GM18858 (cell line): ENCODE data around the gene DGCR8.
"Not testable (repeated sequence)": the region's sequence is repeated elsewhere in the genome, so short reads cannot be mapped to it uniquely, and the experiment has no call there.

ENCODE experiments used
- ATAC-seq: cut with Tn5 transposase; IDR thresholded peaks from one replicate; pipeline ENCODE4 v1.9.1; 2021; ENCODE audit not compliant: unreplicated experiment

The DGCR8 gene

DNA sequence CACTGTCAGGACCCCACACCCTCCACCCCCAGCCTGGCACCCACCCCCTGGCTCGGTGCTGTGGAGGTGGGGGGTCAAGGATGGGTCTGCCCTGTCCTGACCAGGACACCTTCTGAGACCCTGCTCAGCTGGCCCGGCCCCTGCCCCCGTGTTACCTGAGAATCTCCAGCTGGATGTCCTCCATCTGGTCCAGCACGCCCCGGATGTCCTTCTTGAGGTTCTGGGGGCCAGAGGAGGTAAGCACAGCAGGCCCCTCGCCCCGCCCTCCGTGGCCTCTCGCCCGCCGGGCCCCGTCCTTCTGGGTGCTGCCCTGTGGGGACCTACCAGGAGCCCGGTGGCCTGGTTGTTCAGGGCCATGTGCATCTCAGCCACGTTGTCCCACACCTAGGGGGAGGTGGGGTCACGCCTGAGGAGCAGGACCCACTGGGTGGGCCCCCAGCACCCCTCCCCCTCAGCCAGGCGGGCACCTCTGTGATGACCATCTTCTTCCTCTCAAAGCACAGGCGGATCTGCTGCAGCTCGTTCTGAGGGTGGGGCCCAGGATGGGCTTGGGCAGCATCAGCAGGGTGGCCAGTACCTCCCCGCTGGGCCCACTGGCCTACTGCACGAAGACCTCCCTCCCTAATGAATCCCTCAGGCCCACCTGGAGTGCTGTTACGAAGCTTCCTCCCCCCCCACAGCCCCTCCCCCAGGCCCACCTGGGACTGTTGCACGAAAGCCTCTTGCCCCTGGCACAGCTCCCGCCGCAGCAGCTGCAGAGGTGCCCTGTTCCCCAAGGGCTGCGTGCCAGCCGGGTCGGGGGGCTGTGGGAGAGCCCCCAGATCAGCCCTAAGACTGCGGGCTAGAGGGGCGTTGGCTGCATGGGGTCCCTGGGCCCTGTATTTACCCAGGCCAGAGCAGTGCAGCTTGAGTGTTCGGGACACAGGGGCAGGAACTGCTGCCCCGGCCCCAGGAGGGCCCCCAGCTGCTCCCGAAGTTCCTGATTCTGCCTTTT is 69.5 kb downstream of the DGCR8 start:
- ATAC-seq: no peak

DNA sequence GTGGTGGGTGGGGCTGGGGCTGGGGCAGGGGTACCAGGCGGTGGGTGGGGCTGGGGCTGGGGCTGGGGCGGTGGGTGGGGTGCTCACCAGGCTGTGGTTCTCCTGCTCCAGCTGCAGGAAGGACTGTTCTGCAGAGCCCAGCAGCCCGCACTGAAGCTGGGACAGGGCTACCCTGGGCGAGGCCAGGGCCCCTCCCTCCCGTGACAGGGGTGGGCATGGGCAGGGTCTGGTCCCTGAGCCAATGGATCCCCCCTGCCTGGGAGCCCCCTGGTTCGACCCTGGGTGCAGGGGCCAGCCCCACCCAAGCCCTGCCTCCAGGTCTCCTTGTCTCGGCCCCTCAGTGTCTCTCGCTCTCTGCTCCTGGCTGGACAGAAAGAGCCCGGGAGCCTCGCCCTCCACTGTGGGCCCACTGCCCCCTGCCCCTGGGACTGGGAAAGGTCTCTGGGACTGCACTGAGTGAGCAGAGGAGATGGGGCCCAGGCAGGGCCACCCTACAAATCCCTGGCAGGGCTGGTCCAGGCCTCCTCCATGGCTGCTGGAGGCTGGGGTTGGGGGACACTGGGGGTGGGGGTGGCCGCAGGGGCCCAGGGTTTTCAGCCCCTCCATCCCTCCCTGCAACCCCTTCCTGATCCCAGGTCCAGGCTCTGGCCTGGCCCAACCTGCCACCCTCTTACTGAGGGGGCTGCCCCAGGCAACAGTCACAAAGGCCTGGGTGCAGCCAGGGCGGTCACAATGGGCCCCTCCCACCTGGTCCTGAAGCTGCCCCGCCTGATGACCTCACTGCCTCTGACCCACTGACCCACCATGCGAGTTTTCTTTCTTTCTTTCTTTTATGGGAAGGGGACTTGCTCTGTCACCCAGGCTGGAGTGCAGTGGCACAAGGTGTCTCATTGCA is 70.6 kb downstream of the DGCR8 start, which contains the start of gene CCDC188:
Gene CCDC188 (minus strand): TSS at position 675 of the 895 bp plus-strand sequence. CDS start 69 bp downstream, at position 606.
- no peak for ATAC-seq

GRCh38 chr22:20151276-20151588 is 71.2 kb downstream of the DGCR8 start:
- no peak for ATAC-seq

DNA sequence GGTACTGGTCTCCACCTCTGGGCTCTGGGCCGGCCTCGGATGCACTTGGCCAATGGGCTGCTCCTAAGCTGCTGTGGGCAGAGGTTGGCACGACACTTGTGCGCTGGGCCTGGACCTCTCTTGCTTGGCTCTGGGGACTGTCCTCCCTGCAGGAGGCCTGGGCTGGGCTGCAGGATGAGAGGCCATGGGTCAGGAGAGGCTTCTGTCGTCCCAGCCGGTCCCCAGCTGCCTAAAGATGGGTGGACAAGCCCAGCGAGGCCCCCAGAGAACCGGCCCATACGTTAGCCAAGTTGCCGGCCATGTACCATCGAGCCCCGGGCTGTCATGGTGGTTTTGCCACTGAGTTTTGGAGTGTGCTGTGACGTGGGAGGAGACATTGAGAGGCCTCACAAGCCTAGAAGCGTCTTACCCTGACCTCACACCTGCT is 72.4 kb downstream of the DGCR8 start:
- no peak for ATAC-seq

- ATAC-seq: no peak
Observed at GRCh38 chr22:20153945-20154344, 73.9 kb downstream of the DGCR8 start.

DNA sequence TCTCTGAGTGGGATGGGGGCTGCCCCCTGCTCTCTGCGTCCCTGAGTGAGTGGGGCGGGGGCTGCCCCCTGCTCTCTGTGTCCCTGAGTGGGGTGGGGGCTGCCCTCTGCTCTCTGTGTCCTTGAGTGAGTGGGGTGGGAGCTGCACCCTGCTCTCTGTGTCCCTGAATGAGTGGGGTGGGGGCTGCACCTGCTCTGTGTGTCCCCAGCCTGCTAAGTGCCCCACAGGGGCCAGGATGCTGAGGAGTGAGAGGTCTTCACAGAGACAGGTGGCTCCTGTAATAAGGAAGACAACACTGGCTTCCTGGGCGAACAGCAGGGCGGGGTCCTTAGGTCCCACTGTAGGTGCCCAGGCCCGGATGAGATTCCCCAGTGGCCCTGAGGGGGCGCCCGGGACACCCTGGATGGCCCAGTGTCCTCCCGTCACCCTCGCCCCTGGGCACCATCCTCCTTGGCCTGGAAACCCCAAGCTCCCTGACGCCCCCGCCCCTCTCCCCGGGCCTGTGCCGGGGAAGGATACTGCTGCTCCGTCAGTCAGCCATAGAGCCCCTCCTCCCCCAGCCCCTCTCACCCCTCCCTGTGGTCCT is 74.7 kb downstream of the DGCR8 start:
- no peak for ATAC-seq

DNA sequence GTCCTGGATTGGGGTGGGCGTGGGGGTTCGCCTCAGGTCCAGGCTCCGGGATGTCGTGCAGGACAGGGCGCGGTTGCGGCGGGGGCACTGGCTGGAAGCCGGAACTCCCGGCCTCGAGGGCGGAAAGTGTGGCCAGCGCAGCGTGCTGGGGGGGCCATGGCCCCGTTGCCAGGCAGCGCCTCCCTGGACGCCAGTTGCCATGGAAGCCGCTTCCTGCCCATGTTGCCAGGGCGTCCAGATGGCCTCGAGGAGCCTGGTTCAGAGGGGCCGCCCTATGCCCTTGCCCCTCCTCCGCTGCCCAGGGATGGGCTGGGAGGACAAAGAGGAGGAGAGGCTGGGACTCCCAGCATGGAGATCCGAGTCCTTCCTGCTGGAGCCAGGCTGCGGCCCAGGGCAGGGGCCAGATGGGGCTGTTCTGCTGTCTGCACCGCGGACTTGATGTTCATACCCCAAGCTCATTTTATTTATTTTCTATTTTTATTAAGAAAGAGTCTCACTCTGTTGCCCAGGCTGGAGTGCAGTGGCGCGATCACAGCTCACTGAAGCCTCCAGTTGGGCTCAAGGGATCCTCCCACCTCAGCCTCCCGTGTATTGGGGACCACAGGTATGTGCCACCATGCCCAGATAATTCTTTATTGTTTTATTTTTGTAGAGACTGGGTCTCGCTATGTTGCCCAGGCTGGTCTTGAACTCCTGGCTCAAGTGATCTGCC is 75.4 kb downstream of the DGCR8 start:
- ATAC-seq: no peak

DNA sequence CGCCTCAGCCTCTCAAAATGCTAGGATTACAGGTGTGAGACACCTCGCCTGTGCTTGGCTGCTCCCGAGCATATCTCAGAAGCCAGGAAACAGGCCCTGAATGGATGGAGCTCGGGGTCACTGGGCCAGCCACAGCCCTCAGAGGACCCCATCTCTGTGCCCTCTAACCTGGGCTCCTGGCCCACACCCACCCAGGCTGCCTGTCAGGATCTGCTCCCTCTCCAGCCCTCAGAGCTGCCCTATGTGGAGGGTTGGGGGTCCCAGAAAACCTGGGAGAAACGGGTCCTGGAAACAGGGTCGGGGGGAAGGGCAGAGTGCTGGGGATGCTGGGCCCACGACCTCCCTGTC is 76.0 kb downstream of the DGCR8 start:
- no peak for ATAC-seq

DNA sequence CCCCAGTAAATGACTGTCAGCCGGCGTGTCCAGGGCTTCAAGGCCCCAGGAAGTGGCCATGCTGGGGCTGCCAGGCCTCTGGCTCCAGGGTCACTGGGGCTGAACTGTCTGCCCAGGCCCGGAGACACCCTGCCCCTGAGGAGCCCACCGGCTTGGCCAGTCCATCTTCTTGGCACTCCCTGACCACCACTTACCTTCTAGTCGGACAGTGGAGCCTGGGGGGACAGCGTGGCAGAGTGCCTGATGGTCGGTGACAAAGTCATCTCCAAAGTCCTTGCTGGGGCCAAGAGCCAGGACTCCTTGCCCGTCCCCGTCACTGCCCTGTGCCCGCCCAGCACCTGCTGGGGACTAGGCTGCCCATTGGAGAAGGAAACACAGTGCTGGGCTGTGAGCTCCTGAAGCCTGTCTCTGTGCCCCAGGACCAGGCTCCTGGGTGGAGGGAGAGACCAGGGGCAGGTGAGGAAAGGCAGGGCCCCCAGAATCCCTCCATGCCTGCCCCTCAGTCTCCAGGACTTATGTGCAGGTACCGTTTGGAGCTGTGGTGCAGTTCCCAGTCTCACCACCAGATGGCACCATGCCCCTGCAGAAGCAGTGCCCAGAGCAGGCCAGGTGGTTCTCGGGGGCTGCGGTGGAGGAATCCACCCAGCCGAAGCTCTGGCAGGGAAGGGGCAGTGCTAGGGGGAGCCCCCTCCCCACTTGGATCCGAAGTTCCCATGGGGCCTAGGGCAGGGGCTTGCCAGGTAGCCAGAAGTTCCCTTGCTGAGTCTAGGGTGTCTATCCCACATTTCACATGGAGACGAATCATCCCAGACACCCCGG is 76.8 kb downstream of the DGCR8 start:
- no peak for ATAC-seq

GRCh38 chr22:20157430-20158183 is 77.6 kb downstream of the DGCR8 start:
- ATAC-seq: no peak

DNA sequence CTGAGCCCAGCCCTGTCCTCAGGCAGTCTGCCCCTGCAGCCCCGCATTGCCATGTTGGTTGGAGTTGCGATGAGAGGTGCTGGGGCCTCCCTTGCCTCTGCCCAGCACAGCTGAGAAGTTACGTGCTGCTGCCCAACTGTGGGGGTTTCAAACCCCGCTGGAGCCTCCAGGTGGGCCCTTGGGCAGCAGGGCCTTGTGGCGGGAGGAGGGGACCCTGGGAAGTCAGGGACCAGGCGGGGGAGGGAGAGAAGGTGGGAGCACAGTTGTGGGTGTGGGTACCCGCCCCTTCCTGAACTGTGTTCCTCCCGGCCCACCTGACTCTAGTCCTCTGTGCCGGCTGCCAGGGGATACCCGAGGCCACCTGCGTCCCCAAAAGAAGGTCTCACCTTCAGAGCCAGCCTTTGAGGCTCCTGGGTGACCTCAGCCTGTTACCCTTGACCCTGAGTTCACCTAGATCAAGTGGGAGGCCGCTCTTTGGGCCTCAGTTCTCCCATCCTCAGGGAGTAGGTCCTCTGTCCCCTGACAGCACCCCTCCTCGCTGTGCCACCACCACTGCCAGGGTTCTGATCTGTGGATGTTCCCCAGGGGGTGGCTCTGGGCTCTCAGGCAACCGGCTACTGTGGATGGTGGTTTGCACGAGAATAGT is 78.5 kb downstream of the DGCR8 start:
- no peak for ATAC-seq

DNA sequence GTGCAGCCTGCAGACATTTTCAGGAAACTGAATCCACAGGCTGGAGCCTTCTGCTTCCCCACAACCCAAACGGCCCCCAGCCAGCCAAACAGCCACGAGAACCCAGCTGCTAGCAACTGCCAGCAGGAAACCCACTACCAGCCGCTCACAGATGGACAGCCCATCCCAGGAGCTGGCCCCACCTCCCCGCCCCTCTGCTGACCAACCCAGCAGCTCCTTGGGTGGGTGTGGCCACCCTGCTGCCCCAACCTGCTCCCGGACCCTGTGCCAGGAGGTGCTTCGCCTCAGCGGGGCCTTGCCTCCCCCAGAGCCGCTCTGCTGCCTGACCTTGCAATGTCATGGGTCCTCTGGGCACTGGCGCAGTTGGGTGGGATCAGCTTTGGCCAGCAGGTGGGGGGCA is 79.0 kb downstream of the DGCR8 start:
- ATAC-seq: no peak

DNA sequence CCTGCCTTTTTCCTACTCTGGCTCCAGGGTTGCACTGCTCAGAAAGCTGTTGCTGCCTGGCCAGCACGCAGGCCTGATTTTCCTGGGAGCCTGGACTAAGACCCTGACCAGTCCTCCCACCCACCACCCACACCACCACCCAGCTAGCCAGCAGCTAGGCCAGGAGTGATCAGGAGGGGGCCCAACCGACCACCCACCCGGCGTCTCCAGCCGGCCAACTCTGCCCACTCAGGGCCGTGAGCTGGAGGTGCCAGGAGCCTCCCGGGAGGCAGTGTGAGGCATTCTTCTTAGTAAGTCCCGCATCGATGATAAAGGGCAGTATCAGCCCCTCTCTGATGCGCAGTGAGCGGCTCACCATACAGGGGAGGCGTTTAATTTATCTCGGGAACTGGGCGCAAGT is 79.5 kb downstream of the DGCR8 start:
- not testable (repeated sequence) for ATAC-seq

DNA sequence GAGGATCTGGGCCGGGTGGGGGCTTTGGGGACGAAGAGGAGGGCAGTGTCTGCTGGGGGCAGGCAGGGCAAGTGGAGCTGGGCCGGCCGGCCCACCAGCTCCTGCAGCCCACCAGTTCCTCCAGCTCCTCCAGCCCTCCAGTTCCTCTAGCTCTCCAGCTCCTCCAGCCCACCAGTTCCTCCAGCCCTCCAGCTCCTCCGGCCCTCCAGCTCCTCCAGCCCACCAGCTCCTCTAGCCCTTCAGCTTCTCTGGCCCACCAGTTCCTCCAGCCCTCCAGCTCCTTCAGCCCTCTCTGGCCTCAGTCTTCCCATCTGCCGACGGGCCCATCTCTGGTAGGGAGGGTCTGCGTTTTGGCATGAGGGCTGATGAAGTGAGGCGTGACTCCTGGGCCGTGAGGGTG is 80.0 kb downstream of the DGCR8 start:
- no peak for ATAC-seq
